Measurements from ENCODE around the gene ALPL. TPM values are rescaled to one million over a fixed set of nuclear protein-coding genes. Genes with fewer than 3 reads are reported as not detected.

ALPL gene
- total RNA-seq, 1 experiment from 2014 or later: 140 TPM

DNA sequence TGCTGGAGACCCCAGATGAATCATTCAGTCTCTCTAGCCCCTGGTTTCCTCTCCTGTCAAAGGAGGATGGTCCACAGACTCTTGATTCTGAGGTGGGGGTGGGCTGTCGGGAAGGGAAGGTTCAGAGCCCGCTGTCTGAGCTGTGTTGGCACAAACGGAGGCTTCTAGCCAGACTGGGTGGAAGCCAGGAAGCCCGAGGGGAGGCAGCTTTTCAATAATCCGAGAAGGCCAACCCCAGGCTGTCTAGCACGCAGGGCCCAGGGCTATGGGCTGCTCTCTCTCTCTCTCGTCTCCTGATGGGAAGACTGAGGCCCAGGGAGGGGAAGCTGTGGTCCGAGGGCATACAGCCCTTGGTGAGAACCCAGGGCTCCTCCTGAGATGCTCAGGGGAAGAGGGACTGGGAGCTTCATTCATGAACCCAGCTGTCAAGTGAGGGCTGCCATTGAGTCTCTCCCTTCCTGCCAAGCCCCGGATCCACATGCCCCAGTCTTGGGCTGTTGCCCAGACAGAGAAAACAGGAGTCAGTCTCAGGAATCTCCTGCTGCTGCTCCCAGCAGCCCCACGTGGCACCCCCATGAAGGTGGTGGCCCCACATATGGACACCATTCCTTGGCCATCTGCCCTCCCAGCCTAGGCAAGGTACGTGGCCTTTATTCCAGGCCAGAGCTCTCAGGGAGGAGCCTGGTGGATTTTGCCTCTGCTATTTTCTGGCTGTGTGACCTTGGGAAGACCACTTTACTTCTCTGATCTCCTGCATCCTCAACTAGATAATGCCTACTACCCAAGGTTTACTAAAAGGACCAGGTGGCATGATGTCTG lies 115.6 kb downstream of the ALPL start (continued):
- TF ChIP-seq, protein P1, sequence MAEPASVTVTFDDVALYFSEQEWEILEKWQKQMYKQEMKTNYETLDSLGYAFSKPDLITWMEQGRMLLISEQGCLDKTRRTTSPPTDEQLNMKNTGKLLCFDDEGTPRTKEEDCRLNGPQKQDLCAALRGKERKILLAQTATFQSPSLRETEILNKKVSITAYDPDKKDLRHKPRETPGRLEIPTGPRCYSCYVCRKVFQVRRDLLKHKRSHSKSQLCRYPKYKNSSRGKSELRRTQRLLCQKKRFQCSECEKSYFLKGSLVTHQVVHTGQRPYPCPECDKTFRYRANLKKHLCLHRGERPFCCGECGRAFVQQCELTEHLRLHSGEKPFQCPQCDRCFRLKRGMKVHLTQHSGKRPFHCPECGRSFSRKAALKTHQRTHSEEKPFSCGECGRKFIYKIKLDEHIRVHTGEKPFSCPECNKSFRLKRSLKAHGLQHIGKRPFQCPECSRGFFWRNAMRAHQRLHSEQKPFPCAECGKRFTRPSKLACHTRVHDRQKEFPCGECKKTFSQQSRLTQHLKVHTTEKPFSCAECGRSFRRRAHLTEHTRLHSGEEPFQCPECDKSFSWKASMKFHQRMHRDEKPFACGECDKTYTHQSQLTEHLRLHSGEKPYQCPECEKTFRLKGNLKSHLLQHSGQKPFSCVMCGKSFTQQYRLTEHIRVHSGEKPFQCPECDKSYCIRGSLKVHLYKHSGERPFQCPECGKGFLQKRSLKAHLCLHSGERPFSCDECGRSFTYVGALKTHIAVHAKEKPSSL (CRISPR knock-in tag; conservative IDR thresholded peaks at IDR 0.05): no peak

- Mint-ChIP-seq H3K27ac (no peak overlapping the region), H3K9me3 (no peaks in the 10 kb centered on the region), H3K36me3 (no peaks in the 10 kb centered on the region), H3K4me3 (no peak overlapping the region), H3K27me3 (ENCODE audit: low read depth) (peaks cover 18% of the 10 kb centered on the region), H3K4me1 (peaks cover 21% of the 10 kb centered on the region)
- CTCF ChIA-PET: interaction anchor here (1.1 kb wide), 1 partner anchor 257 kb away, joined by 3 read pairs; no protein-coding TSS in a partner anchor
- TF ChIP-seq MAX (CRISPR knock-in tag; IDR thresholded peaks at IDR 0.05): no peak
- TF ChIP-seq ZNF512 (CRISPR knock-in tag; IDR thresholded peaks at IDR 0.05; ENCODE audit: borderline replicate concordance): no peak
- TF ChIP-seq PREB (CRISPR knock-in tag; IDR thresholded peaks at IDR 0.05; ENCODE audit: borderline replicate concordance): no peak
- no peak for TF ChIP-seq ETV6 (CRISPR knock-in tag; IDR thresholded peaks at IDR 0.05)
- no peak for TF ChIP-seq ESRRA (CRISPR knock-in tag; IDR thresholded peaks at IDR 0.05; ENCODE audit: borderline replicate concordance)
- TF ChIP-seq EMX1 (CRISPR knock-in tag; IDR thresholded peaks at IDR 0.05): no peak
- no peak for TF ChIP-seq IRF2 (CRISPR knock-in tag; IDR thresholded peaks at IDR 0.05; ENCODE audit: borderline replicate concordance, low read depth)
- no peak for DNase-seq (ENCODE audit: low spot score)
- POLR2A ChIA-PET: no interaction called here
- no peak for ATAC-seq
These were observed 116.4 kb downstream of the ALPL start for GRCh38 chr1:21625390-21626190.

- H3K27me3 Mint-ChIP-seq (ENCODE audit: low read depth): peaks cover 6% of the 10 kb centered on the region; the same call in 1 of the 2 replicates
- POLR2A ChIA-PET: interaction anchor here (1.2 kb wide), 1 partner anchor 398 kb away, joined by 4 read pairs; no protein-coding TSS in a partner anchor
- no peak overlapping the region for H3K4me3 Mint-ChIP-seq
- H3K9me3 Mint-ChIP-seq: no peaks in the 10 kb centered on the region
- no peak overlapping the region for H3K27ac Mint-ChIP-seq
- DNase-seq (ENCODE audit: low spot score): no peak
- CTCF ChIA-PET: interaction anchor here (1.1 kb wide), 1 partner anchor 258 kb away, joined by 3 read pairs; no protein-coding TSS in a partner anchor
- no peaks in the 10 kb centered on the region for H3K36me3 Mint-ChIP-seq
- no peak for ATAC-seq
- H3K4me1 Mint-ChIP-seq: peaks cover 30% of the 10 kb centered on the region
- TF ChIP-seq AR (CRISPR knock-in tag; IDR thresholded peaks at IDR 0.05) (no peak), GABPB1 (CRISPR knock-in tag; IDR thresholded peaks at IDR 0.05) (no peak), PREB (CRISPR knock-in tag; IDR thresholded peaks at IDR 0.05; ENCODE audit: borderline replicate concordance) (no peak), ZNF138 (CRISPR knock-in tag; conservative IDR thresholded peaks at IDR 0.05) (no peak), ZNF121 (CRISPR knock-in tag; IDR thresholded peaks at IDR 0.05) (no peak), MXD4 (CRISPR knock-in tag; IDR thresholded peaks at IDR 0.05; ENCODE audit: borderline replicate concordance) (no peak), ZBTB43 (CRISPR knock-in tag; IDR thresholded peaks at IDR 0.05) (no peak)
- TF ChIP-seq, protein P2, sequence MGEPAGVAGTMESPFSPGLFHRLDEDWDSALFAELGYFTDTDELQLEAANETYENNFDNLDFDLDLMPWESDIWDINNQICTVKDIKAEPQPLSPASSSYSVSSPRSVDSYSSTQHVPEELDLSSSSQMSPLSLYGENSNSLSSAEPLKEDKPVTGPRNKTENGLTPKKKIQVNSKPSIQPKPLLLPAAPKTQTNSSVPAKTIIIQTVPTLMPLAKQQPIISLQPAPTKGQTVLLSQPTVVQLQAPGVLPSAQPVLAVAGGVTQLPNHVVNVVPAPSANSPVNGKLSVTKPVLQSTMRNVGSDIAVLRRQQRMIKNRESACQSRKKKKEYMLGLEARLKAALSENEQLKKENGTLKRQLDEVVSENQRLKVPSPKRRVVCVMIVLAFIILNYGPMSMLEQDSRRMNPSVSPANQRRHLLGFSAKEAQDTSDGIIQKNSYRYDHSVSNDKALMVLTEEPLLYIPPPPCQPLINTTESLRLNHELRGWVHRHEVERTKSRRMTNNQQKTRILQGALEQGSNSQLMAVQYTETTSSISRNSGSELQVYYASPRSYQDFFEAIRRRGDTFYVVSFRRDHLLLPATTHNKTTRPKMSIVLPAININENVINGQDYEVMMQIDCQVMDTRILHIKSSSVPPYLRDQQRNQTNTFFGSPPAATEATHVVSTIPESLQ (CRISPR knock-in tag; IDR thresholded peaks at IDR 0.05): no peak
These were observed 117.7 kb downstream of the ALPL start for GRCh38 chr1:21626921-21627339.
